ENCODE measurements around the gene PF4V1.
A peak's percentile ranks its signal among the peaks of the same experiment; 100 is the strongest.

The PF4V1 gene

DNA sequence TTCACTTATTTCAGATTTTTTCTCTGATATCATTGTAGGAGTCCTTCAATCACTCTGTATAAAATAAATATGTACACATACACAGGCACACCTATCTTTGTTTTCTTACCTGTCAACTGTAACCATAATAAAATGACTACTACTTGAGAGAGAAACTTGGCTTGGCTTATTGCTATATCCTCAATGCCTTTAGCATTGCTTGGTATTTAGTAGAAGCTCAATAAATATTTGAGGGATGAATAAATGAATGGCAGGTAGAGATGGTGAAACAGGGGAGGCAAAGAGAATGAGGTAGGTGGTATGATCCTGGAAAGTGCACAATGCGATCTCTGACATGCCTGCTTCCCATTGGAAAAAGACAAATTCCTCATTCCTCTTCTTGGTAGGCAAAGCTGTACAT, 38.4 kb upstream of the PF4V1 start:
- no peak for DNase-seq
- no peaks in the 10 kb centered on the region for H3K79me2 ChIP-seq (ENCODE audit: low read length)
- no peaks in the 10 kb centered on the region for H3K9me2 ChIP-seq (replicated peaks; ENCODE audit: insufficient read depth, low read length)
- no peaks in the 10 kb centered on the region for H4K20me1 ChIP-seq (ENCODE audit: insufficient read depth, low read length)
- H2AFZ ChIP-seq (ENCODE audit: low read length), result 0 out of 2 replicates have a peak overlapping the region, but pooled peaks have one; percentile 11
- no peaks in the 10 kb centered on the region for H3K36me3 ChIP-seq (replicated peaks; ENCODE audit: insufficient read depth, low read length)
- peaks cover 22% of the 10 kb centered on the region for H3F3A ChIP-seq (ENCODE audit: insufficient read depth, low read length)
- H3K4me2 ChIP-seq (ENCODE audit: low read depth, low read length), result peak overlapping the region; percentile 44
- no peaks in the 10 kb centered on the region for H3K9me3 ChIP-seq (replicated peaks; ENCODE audit: insufficient read depth, low read length)
- H3K27me3 ChIP-seq (replicated peaks; ENCODE audit: insufficient read depth, low read length), result no peaks in the 10 kb centered on the region
- no peak overlapping the region for H3K4me3 ChIP-seq (ENCODE audit: low read length)
- H3K27ac ChIP-seq (ENCODE audit: low read length), result peak overlapping the region; percentile 73
- H3K9ac ChIP-seq (ENCODE audit: low read length), result no peak overlapping the region
- peaks cover 44% of the 10 kb centered on the region for H3K4me1 ChIP-seq (ENCODE audit: low read length)
- no peak for TF ChIP-seq EZH2 (optimal IDR thresholded peaks at IDR 0.05; ENCODE audit: low read depth, low read length)
- no peak for TF ChIP-seq EZH2phosphoT487 (IDR thresholded peaks at IDR 0.05; ENCODE audit: low read length)
- TF ChIP-seq, protein P1, sequence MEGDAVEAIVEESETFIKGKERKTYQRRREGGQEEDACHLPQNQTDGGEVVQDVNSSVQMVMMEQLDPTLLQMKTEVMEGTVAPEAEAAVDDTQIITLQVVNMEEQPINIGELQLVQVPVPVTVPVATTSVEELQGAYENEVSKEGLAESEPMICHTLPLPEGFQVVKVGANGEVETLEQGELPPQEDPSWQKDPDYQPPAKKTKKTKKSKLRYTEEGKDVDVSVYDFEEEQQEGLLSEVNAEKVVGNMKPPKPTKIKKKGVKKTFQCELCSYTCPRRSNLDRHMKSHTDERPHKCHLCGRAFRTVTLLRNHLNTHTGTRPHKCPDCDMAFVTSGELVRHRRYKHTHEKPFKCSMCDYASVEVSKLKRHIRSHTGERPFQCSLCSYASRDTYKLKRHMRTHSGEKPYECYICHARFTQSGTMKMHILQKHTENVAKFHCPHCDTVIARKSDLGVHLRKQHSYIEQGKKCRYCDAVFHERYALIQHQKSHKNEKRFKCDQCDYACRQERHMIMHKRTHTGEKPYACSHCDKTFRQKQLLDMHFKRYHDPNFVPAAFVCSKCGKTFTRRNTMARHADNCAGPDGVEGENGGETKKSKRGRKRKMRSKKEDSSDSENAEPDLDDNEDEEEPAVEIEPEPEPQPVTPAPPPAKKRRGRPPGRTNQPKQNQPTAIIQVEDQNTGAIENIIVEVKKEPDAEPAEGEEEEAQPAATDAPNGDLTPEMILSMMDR (IDR thresholded peaks at IDR 0.05; ENCODE audit: low read length), result no peak

DNA sequence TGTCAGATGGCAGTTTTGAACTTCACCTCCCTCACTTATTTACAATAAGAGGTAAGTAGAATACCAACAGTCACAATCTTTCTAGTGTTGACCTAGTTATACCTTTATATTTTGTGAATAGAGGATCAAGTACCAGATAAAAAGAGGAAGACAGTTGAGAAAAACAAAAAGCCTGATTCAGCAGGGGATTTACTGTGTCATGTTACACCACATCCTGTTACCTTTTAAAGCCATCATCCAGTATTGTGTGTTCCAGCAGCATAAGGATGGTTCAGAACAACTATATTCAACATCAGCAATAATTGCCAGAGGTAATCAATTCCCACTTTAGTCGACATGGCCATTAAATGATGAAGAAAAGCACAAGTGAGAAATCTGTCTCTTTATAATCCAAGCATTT, 38.0 kb upstream of the PF4V1 start:
- Histone ChIP-seq H3K4me3 (ENCODE audit: low read length) (no peak overlapping the region), H4K20me1 (ENCODE audit: insufficient read depth, low read length) (no peaks in the 10 kb centered on the region), H3K9me2 (replicated peaks; ENCODE audit: insufficient read depth, low read length) (no peaks in the 10 kb centered on the region), H3K27ac (ENCODE audit: low read length) (peak overlapping the region; percentile 73), H3K4me2 (ENCODE audit: low read depth, low read length) (peak overlapping the region; percentile 44), H2AFZ (ENCODE audit: low read length) (0 out of 2 replicates have a peak overlapping the region, but pooled peaks have one; percentile 11), H3K9me3 (replicated peaks; ENCODE audit: insufficient read depth, low read length) (no peaks in the 10 kb centered on the region), H3K36me3 (replicated peaks; ENCODE audit: insufficient read depth, low read length) (no peaks in the 10 kb centered on the region), H3K9ac (ENCODE audit: low read length) (no peak overlapping the region), H3F3A (ENCODE audit: insufficient read depth, low read length) (peaks cover 22% of the 10 kb centered on the region), H3K27me3 (replicated peaks; ENCODE audit: insufficient read depth, low read length) (no peaks in the 10 kb centered on the region), H3K4me1 (ENCODE audit: low read length) (peaks cover 44% of the 10 kb centered on the region), H3K79me2 (ENCODE audit: low read length) (no peaks in the 10 kb centered on the region)
- TF ChIP-seq, protein P1 (IDR thresholded peaks at IDR 0.05; ENCODE audit: low read length), result no peak
- no peak for TF ChIP-seq EZH2 (optimal IDR thresholded peaks at IDR 0.05; ENCODE audit: low read depth, low read length)
- DNase-seq, result peak; percentile 83

DNA sequence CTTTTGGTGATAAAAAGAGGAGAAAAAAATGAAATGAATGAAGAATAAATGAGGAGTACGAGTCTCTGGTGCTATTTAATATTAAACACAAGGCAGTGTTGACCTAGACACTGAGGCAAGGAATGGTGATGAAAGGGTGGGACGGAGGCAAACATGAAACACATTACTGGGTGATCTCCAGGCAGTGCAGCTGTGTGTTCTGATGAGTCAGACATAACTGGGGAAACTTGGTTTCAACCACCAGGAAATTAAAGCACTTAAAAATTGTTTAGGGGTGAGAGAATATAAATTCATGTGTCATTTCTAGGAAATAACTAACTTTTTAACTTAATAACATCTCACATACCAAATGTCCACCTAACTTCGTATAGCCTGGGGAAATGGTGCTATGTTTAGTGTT, 36.3 kb upstream of the PF4V1 start:
- Histone ChIP-seq H3F3A (ENCODE audit: insufficient read depth, low read length) (peaks cover 22% of the 10 kb centered on the region), H4K20me1 (ENCODE audit: insufficient read depth, low read length) (no peaks in the 10 kb centered on the region), H3K36me3 (replicated peaks; ENCODE audit: insufficient read depth, low read length) (no peaks in the 10 kb centered on the region), H3K9me2 (replicated peaks; ENCODE audit: insufficient read depth, low read length) (no peaks in the 10 kb centered on the region), H3K27ac (ENCODE audit: low read length) (peak overlapping the region; percentile 56; the same call in 1 of the 2 replicates), H2AFZ (ENCODE audit: low read length) (no peak overlapping the region), H3K79me2 (ENCODE audit: low read length) (no peaks in the 10 kb centered on the region), H3K4me3 (ENCODE audit: low read length) (no peak overlapping the region), H3K27me3 (replicated peaks; ENCODE audit: insufficient read depth, low read length) (no peaks in the 10 kb centered on the region), H3K4me1 (ENCODE audit: low read length) (peaks cover 44% of the 10 kb centered on the region), H3K4me2 (ENCODE audit: low read depth, low read length) (peak overlapping the region; percentile 18; the same call in 1 of the 2 replicates), H3K9me3 (replicated peaks; ENCODE audit: insufficient read depth, low read length) (no peaks in the 10 kb centered on the region), H3K9ac (ENCODE audit: low read length) (no peak overlapping the region)
- DNase-seq, result peak; percentile 53
- TF ChIP-seq, protein P1 (IDR thresholded peaks at IDR 0.05; ENCODE audit: low read length), result no peak
- TF ChIP-seq EZH2phosphoT487 (IDR thresholded peaks at IDR 0.05; ENCODE audit: low read length), result no peak
- no peak for TF ChIP-seq EZH2 (optimal IDR thresholded peaks at IDR 0.05; ENCODE audit: low read depth, low read length)

Data from MM.1S (cell line).